GM20000 (cell line): ENCODE measurements around the gene ZDHHC19.

Source experiments
- DNase-seq: peaks from one replicate; pipeline ENCODE4 v3.0.0; 2012; ENCODE audit warnings: low spot score
- TF ChIP-seq, protein P1 (sequence below): IDR thresholded peaks from 2 replicates; pipeline ENCODE4 v1.5.1; 2012; ENCODE audit warnings: mild to moderate bottlenecking, control low read depth; ENCODE audit errors: extremely low read depth, missing control alignments

ZDHHC19 gene

DNA sequence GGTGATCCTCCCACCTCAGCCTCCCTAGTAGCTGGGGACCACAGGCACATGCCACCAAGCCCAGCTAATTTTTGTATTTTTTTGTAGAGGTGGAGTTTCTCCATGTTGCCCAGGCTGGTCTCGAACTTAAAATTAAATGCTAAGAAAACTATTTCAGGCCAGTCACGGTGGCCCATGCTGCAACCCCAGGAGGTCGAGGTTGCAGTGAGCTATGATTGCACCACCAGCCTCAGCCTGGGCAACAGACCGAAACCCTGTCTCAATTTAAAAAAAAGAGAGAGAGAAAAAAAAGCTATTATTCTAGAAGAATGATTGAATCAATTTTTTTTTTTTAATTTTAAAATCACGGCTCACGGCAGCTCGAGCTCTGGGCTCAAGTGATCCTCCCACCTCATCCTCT, 9.8 kb upstream of the ZDHHC19 start:
- TF ChIP-seq, protein P1, sequence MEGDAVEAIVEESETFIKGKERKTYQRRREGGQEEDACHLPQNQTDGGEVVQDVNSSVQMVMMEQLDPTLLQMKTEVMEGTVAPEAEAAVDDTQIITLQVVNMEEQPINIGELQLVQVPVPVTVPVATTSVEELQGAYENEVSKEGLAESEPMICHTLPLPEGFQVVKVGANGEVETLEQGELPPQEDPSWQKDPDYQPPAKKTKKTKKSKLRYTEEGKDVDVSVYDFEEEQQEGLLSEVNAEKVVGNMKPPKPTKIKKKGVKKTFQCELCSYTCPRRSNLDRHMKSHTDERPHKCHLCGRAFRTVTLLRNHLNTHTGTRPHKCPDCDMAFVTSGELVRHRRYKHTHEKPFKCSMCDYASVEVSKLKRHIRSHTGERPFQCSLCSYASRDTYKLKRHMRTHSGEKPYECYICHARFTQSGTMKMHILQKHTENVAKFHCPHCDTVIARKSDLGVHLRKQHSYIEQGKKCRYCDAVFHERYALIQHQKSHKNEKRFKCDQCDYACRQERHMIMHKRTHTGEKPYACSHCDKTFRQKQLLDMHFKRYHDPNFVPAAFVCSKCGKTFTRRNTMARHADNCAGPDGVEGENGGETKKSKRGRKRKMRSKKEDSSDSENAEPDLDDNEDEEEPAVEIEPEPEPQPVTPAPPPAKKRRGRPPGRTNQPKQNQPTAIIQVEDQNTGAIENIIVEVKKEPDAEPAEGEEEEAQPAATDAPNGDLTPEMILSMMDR = no peak
- no peak for DNase-seq

DNA sequence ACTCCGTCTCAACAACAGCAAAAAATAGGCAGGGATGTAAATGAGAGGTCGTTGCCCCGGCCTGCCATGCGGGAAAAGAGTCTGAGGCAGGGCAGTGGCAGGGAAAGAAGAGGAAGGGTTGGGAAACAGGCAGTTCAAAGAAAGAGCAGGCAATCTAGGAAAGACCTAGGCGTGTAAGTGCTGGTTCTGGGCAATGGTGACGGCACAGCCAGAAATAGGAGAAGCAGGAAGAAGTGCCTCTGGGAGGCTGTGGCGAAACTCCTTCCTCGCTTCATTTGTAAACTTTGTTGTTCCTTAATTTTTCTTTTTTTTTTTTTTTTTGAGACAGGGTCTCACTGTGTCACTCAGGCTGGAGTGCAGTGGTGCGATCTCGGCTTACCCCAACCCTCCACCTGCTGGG, 9.4 kb upstream of the ZDHHC19 start:
- DNase-seq = no peak
- TF ChIP-seq, protein P1 = no peak

DNA sequence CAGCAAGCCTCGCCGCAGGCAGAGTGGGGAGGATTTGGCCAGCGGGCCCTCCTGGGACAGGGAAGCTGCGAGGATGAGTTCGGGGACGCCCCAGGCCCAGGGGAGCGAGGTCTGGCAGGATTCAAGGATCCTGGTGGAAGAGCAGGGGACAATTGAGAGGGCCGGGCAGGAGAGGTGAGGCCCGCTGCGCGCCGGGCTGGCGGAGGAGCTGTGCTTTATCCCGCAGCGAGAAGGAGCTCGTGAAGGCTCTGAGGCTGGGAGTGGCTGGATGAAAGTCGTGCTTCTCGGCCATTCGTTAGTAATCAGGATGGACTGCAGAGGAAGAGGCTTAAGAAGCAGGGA, 8.7 kb upstream of the ZDHHC19 start:
- TF ChIP-seq, protein P1 = no peak
- no peak for DNase-seq

DNA sequence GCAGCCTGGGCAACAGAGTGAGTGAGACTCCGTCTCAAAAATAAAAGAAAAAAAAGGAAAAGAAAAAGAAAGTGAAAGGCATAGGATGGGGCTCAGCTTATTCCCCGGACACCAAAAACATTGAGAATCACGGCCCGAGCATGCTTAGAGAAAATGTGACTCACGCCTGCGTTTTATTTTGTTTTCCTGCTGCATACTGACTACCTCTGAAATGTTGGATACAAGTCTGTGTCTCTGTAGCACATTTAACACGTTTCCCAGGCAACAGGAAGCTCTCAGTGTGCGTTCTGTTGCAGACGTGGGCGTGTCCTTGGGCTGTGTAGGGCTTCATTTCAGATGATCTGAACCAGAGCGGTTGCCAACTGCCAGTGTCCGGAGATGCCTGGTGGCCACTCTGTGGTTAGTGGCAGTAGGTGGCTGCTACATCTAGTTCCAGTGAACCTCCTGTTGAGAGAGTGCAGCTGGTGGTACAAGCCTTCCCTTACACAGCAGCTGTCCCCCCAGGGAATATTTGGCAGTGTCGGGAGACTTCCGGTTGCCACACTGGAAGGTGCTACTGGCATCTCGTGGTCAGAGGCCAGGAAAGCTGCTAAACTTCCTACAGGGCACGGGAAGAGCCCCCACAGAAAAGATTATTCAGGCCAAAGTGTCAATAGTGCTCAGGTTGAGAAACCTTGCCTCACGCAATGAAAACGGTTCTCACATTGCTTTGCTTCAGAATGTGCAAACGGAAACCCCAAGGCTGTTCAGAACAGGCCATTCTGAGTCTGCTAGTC, 8.2 kb upstream of the ZDHHC19 start:
- TF ChIP-seq, protein P1 = no peak
- DNase-seq = peak; percentile 82

DNA sequence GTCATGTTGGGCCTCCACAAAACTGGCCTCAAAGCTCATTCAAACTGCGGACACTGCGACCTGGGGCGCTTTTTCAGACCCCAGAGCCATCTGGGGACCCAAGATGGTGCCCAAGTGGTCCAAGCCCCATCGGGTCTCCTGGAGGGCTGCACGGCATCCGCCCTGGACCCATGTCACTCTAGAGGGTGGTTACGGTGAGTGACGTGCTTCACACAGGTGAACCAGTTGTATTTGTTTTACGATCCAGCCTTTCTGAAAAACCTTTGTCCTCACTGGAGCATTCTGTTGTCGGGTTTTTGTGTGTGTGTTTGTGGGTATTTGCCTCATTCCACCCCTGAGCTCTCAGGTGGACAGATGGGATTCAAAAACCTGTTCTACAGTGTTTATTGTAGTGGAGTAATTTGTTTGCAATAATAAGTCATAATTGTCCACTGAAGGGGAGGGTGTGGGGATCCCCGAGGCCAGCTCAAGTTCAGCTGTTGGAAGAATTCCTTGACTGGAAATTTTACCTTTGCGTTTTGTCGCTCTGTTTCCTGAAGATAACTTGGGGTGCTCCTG, 7.0 kb upstream of the ZDHHC19 start:
- DNase-seq = no peak
- TF ChIP-seq, protein P1 = no peak

DNA sequence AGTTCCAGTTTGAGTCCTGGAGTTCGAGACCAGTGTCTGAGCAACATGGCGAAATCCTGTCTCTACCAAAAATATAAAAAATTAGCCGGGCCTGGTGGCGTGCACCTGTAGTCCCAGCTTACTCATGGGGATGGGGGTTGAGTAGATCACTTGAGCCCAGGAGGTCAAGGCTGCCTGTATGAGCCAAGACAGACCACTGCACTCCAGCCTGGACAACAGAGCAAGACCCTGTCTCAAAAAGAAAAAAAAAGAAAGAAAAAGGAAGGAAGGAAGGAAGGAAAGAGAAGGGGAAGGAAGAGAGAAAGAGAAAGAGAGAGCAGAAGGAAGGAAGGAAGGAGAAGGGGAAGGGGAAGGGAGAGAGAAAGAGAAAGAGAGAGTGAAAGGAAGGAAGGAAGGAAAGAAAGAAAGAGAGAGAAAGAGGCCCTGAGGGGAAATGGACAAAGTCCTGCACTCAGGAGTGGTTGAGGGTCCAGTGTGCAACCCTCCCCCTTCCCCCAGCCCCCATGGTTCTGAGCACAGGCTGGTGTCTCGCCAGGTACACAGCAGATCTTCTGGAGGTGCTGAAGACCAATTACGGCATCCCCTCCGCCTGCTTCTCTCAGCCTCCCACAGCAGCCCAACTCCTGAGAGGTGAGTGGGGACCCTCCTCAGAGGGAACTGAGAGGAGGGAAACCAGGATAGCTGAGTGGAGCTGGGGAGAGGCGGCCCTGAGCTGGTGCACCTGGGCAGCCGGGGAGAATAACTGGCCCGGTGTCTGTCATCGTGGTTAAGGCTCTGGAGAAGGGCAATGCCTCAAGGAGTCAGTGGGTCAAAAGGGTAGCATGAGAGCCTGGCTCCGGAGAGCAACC, 6.3 kb upstream of the ZDHHC19 start:
- TF ChIP-seq, protein P1 = no peak
- DNase-seq = no peak

DNA sequence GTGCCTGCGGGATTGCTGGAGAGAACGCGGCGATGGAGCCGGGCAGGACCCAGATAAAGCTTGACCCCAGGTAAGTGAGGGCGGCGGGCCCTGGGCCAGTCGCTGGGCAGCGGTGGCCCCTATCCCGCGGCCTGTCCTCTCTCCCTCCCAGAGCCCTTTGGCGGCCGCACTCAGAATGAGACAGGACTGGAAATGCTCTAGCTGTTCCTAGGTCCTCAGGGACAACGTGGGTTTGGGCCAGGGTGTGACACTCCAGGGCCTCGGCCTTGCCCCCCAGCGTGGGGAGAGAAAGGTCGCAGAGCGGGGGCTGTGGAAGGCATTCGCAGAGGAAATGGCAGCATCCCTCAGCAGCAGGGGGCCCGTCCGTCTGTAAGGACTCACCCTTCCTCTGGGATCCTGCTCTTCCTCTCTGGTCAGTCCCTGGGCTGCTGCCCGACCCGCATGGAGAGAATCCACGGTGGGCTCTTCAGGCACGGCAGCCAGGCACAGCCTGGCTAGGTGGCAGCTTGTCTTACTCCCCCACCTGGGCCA, 5.5 kb upstream of the ZDHHC19 start:
- TF ChIP-seq, protein P1 = no peak

More for the DNA sequence above, 5.5 kb upstream of the ZDHHC19 start:
- DNase-seq = no peak
